ENCODE results near the gene CDK17.

Gene CDK17

DNA sequence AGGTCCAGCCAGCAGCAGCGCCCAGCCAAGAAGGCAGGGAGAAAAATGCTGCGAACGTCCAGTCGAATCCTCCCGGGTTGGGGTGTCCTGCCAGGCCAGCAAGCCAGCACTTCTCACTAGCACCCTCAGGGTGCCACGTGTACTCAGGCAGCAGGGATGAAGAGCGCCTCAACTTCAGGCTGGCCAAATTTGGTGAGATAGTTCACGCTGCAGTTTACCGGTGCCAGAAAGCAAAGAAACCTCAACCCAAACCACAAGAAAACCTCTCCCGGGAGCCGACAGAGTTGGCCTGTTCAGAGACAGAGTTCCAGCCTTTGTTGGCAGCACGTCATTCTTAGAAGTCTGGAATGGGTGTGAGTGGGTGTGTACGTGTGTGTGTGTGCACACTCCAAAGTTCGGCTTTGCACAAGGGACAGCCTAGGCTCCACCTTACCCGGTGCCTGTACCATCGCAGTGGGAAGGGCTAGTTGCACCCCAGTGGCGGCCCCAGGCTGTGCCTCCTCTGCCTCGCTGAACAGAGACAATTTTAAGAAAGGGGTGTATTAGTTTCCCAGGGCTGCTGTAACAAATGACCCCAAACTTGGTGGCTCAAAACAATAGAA lies 163.9 kb downstream of the CDK17 start:
- peak in 3 of 5 donors; percentile 29 to 33 (median 32) for DNase-seq

- DNase-seq: no peak
Observed at GRCh38 chr12:96235484-96235826, 164.8 kb downstream of the CDK17 start.

- DNase-seq: no peak
Observed at GRCh38 chr12:96234591-96235483, 165.4 kb downstream of the CDK17 start.

DNA sequence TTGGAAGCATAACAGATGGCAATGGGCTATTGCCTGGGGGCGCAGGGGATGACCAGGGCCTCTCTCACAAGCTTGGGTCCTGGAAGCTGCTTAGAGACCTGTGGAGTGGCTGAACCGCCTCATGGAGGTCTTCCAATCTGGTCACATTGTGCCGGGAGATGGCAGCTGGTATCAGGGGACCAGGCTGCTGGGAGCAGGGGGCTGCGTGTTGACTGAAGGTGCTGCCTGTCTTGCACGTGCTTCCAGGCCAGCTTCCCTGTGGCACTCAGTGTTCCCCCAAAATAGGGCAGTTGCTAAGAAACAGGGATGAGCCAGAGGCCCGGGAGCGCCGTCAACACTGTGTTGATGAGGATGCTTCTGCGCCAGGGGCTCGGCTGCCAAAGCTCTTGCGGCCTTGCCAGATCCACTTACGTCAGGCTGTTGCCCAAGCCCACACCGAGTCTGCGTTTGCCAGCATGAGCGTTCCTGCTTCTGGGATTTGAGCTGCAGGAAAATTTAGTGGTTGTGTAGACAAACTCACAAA lies 166.2 kb downstream of the CDK17 start:
- DNase-seq: no peak

DNA sequence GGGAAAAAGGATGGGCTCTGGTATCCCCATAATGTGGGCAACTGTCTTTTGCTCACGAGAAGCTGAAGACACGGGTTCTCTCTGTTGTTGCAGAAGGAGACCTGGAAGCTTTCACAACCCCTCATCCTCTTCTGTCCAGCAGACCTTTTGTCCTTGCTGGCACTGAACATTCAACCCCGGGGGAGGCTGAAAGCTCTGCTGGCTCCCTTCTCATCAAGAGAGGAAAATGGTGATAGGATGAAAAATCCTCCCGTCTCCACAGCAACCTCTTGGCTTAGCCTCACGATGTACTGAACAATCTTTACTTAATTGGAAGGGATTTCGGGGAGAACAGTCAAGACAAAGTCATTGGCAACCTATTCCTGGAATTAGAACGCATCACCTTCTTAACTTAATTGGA lies 167.1 kb downstream of the CDK17 start:
- DNase-seq: no peak

GRCh38 chr12:96230646-96231045 lies 169.6 kb downstream of the CDK17 start:
- DNase-seq: no peak

DNA sequence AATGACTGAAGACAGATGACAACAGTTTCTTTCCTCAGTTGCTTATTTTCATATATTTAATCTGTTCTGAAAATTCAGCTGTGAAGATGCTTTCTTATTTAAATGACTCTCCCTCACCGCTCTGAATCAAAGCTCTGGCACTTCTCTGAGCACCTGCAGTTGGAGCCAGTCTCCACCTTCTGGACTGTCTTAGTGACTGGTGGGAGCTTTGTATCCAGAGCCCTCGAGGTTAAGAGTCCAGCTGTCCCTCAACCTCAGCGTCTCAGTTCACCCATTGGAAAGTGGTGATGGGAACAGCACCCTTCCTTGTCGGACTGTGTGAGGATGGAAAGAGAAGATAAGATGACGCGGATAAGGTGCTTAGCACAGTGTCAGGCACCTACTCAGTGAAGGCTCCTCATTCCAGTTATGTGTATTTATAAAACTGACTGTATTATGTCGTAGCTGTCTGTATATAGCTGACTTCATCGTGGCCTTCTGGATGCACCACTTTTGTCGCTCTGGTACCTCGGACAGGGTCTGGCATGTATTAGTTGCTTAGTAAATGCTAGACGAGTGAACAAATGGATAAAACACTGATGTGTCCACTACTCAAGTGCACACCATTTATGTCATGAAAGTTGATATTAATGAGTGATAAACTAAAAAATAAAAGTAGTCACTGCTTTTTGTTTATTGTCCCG lies 171.5 kb downstream of the CDK17 start:
- DNase-seq: no peak
